ENCODE data around the gene ORM1. TPM values are rescaled to one million over a fixed set of nuclear protein-coding genes. Genes with fewer than 3 reads are reported as not detected.
A peak's percentile ranks its signal among the peaks of the same experiment; 100 is the strongest.

The ORM1 gene
- total RNA-seq, 1 experiment from 2014 or later, result not detected

DNA sequence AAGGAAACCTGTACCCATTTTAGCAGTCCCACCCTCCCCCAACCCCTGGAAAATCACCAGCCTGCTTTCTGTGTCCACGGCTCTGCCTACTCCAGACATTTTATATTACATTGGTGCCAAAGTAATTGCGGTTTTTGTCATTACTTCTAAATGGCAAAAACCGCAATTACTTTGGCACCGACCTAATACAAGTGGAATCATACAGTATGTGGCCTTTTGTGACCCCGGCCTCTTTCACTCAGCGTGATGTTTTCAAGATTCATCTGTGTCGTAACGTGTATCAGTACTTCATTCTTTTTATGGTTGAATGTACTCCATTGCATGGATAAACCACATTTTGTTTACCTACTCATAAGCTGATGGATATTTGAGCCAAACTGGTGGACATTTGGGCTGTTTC is 9.7 kb upstream of the ORM1 start:
- no peak for DNase-seq (ENCODE audit: unreplicated experiment)
- no peaks in the 10 kb centered on the region for H3K36me3 Mint-ChIP-seq (ENCODE audit: insufficient read depth, unreplicated experiment)
- TF ChIP-seq, protein P1, sequence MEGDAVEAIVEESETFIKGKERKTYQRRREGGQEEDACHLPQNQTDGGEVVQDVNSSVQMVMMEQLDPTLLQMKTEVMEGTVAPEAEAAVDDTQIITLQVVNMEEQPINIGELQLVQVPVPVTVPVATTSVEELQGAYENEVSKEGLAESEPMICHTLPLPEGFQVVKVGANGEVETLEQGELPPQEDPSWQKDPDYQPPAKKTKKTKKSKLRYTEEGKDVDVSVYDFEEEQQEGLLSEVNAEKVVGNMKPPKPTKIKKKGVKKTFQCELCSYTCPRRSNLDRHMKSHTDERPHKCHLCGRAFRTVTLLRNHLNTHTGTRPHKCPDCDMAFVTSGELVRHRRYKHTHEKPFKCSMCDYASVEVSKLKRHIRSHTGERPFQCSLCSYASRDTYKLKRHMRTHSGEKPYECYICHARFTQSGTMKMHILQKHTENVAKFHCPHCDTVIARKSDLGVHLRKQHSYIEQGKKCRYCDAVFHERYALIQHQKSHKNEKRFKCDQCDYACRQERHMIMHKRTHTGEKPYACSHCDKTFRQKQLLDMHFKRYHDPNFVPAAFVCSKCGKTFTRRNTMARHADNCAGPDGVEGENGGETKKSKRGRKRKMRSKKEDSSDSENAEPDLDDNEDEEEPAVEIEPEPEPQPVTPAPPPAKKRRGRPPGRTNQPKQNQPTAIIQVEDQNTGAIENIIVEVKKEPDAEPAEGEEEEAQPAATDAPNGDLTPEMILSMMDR (IDR thresholded peaks at IDR 0.05; ENCODE audit: unreplicated experiment), result no peak
- peaks cover 6% of the 10 kb centered on the region for H3K4me1 Mint-ChIP-seq (ENCODE audit: insufficient read depth, unreplicated experiment)
- no peak overlapping the region for H3K27ac Mint-ChIP-seq (ENCODE audit: low read depth, unreplicated experiment)
- no peaks in the 10 kb centered on the region for H3K27me3 Mint-ChIP-seq (ENCODE audit: insufficient read depth, unreplicated experiment)
- POLR2A ChIA-PET, result no interaction called here
- intact Hi-C loops (cut with micrococcal nuclease), result no loop called here
- CTCF ChIA-PET, result interaction anchor here (1.0 to 1.2 kb wide), 2 partner anchors 8 to 629 kb away, joined by 3 to 4 read pairs; no protein-coding TSS in a partner anchor
- H3K4me3 Mint-ChIP-seq (ENCODE audit: unreplicated experiment), result no peak overlapping the region
- BruUV-seq (replicated peaks), result no TSS peak
- H3K9me3 Mint-ChIP-seq (ENCODE audit: unreplicated experiment), result no peaks in the 10 kb centered on the region

DNA sequence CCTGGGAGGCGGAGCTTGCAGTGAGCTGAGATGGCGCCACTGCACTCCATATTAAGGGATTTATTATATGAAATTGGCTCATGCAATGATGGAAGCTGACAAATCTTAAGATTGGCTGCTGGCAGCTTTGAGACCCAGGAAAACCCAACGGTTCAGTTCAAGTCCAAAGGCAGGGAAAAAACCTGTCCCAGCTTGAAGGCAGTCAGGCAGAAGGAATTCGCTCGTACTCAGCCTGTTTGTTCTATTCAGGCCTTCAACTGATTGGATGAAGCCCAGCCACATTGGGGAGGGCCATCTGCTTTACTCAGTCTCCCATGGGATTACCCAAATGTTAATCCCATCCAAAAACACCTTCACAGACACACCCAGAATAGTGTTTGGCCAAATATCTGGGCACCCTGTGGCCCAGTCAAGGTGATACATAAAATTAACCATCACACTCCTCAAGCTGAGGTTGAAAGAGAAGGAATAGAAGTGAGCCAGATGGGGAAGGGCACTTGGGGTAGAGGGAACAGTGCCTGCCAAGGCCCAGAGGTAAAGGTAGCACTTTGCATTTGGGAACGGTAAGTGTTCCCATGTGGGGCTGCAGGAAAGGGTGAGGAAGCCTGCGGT is 8.5 kb upstream of the ORM1 start:
- CTCF ChIA-PET, result interaction anchor here (0.8 to 1.5 kb wide), 4 partner anchors 10 to 232 kb away, joined by 3 to 7 read pairs (median 4); no protein-coding TSS in a partner anchor

DNA sequence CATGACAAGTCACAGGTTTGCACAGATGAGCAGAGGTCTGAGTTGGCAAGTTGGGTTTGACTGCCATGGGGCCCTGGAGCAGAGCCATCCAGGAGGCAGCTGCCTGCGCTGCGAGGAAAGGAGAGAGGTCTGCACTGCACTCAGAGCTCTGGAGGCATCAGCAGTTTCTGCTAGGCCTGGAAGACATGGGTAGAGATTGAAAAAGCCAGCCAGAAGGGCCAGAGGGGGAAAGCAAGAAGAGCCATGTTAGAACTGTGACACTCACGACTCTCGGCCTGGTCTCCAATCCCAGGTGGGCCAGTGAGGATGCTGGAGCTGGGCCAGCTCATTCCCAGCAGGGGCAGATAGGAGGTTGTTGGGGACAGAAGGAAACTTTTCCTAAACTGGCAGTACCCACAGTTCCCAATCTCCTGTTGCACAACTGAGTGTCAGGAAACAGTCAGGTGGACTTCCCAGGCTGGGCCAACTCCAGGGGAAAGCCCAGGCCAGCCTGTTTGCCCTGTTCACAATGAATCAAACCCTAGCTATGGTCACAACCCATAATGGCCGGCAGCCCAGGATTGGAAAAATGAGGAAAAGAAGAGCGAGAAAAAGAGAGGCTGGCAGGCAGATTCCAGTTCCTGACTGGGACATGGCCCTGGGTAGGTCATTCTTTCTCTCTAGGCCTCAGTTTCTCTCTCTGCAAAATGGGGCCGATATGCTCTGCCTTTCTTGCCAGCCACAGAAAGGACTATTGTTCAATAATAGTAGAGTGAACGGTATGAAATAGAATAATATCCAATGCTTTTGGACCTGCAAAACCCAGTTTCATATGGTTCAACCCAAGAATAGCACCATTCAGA is 7.8 kb upstream of the ORM1 start:
- TF ChIP-seq, protein P1 (IDR thresholded peaks at IDR 0.05; ENCODE audit: unreplicated experiment), result no peak
- ChIA-PET CTCF (interaction anchor here (0.8 to 1.5 kb wide), 3 partner anchors 23 to 233 kb away, joined by 3 to 7 read pairs (median 4); no protein-coding TSS in a partner anchor), POLR2A (no interaction called here)
- H3K27me3 Mint-ChIP-seq (ENCODE audit: insufficient read depth, unreplicated experiment), result no peaks in the 10 kb centered on the region
- BruUV-seq (replicated peaks), result no TSS peak
- H3K27ac Mint-ChIP-seq (ENCODE audit: low read depth, unreplicated experiment), result no peak overlapping the region
- peaks cover 13% of the 10 kb centered on the region for H3K4me1 Mint-ChIP-seq (ENCODE audit: insufficient read depth, unreplicated experiment)
- intact Hi-C loops (cut with micrococcal nuclease), result no loop called here
- no peaks in the 10 kb centered on the region for H3K36me3 Mint-ChIP-seq (ENCODE audit: insufficient read depth, unreplicated experiment)
- peak; percentile 26 for DNase-seq (ENCODE audit: unreplicated experiment)
- H3K4me3 Mint-ChIP-seq (ENCODE audit: unreplicated experiment), result no peak overlapping the region
- H3K9me3 Mint-ChIP-seq (ENCODE audit: unreplicated experiment), result no peaks in the 10 kb centered on the region

More for the DNA sequence above, 8.5 kb upstream of the ORM1 start:
- POLR2A ChIA-PET, result no interaction called here
- TF ChIP-seq, protein P1 (IDR thresholded peaks at IDR 0.05; ENCODE audit: unreplicated experiment), result no peak
- Mint-ChIP-seq H3K27ac (ENCODE audit: low read depth, unreplicated experiment) (no peak overlapping the region), H3K36me3 (ENCODE audit: insufficient read depth, unreplicated experiment) (no peaks in the 10 kb centered on the region), H3K4me1 (ENCODE audit: insufficient read depth, unreplicated experiment) (peaks cover 12% of the 10 kb centered on the region), H3K4me3 (ENCODE audit: unreplicated experiment) (no peak overlapping the region), H3K9me3 (ENCODE audit: unreplicated experiment) (no peaks in the 10 kb centered on the region), H3K27me3 (ENCODE audit: insufficient read depth, unreplicated experiment) (no peaks in the 10 kb centered on the region)
- no TSS peak for BruUV-seq (replicated peaks)
- intact Hi-C loops (cut with micrococcal nuclease), result no loop called here
- DNase-seq (ENCODE audit: unreplicated experiment), result no peak

DNA sequence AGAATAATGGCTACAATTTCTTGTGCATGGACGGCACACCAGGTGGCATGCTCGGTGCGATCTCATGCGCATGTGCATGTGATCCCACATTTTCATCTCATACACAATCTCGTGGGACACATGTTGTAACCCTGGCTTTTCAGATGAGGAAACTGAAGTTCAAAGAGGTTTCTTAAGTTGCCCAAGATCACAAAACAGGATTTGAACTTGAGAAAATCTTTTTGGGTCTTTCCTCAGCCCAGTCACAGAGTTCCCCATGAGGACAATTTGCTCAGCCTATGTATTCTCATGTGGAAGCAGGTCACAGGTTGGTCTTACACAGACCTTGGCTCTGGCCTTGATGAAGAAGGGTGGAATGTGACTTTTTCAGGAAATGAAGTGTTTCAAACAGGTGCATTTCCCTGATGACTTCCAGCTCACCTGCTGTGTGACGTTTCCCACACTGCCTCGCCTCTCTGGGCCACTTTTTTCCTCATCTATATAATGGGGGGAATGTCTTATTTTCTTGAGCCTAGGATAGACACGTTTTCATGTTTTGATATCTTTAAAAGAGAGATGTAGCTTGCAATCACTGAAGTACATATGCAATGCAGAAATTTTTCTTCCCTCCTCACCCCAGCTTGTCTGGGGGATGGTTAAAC is 7.1 kb upstream of the ORM1 start:
- CTCF ChIA-PET, result interaction anchor here (0.5 kb wide), 1 partner anchor 374 kb away, joined by 3 read pairs; no protein-coding TSS in a partner anchor
- no TSS peak for BruUV-seq (replicated peaks)

More for the DNA sequence above, 7.1 kb upstream of the ORM1 start:
- no peak overlapping the region for H3K27ac Mint-ChIP-seq (ENCODE audit: low read depth, unreplicated experiment)
- POLR2A ChIA-PET, result no interaction called here
- H3K27me3 Mint-ChIP-seq (ENCODE audit: insufficient read depth, unreplicated experiment), result no peaks in the 10 kb centered on the region
- TF ChIP-seq, protein P1 (IDR thresholded peaks at IDR 0.05; ENCODE audit: unreplicated experiment), result no peak
- no peak overlapping the region for H3K4me3 Mint-ChIP-seq (ENCODE audit: unreplicated experiment)
- no peaks in the 10 kb centered on the region for H3K36me3 Mint-ChIP-seq (ENCODE audit: insufficient read depth, unreplicated experiment)
- intact Hi-C loops (cut with micrococcal nuclease), result no loop called here
- no peak for DNase-seq (ENCODE audit: unreplicated experiment)
- no peaks in the 10 kb centered on the region for H3K9me3 Mint-ChIP-seq (ENCODE audit: unreplicated experiment)
- peaks cover 13% of the 10 kb centered on the region for H3K4me1 Mint-ChIP-seq (ENCODE audit: insufficient read depth, unreplicated experiment)
